ENCODE results near the gene EFCAB8.

DNA sequence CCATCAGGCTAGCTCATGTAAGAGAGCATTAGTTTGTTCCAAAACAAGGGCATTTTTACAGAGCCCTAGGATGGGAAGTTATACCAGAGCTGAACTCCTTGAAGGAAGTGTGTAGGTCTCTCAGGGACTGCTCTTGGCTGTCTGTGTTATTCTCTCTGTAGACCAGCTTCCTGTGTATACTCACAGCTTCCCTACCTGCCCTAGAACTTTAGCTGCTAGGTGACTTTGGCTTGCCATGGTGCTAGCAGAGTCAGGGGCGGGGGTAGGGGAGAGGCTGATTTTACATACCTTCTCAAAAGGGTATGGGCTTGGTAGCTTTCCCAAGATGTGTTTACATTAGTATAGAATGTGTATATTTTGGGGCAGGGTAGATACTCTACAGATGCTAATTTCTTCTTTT lies 21.6 kb upstream of the EFCAB8 start:
- TF ChIP-seq POLR2A (IDR thresholded peaks at IDR 0.05; ENCODE audit: low read length) = no peak
- no peak for TF ChIP-seq GATA1 (IDR thresholded peaks at IDR 0.05; ENCODE audit: low read depth, low read length)

Measured in erythroblast (primary cell).